ENCODE results near the gene SHROOM3. TPM values are rescaled to one million over a fixed set of nuclear protein-coding genes. Genes with fewer than 3 reads are reported as not detected.

SHROOM3 gene
- total and polyA plus RNA-seq, 2 donors (not counting 3 experiments of a cell fraction or from before 2014, with no cell fraction given): 2.7 to 6.7 TPM

DNA sequence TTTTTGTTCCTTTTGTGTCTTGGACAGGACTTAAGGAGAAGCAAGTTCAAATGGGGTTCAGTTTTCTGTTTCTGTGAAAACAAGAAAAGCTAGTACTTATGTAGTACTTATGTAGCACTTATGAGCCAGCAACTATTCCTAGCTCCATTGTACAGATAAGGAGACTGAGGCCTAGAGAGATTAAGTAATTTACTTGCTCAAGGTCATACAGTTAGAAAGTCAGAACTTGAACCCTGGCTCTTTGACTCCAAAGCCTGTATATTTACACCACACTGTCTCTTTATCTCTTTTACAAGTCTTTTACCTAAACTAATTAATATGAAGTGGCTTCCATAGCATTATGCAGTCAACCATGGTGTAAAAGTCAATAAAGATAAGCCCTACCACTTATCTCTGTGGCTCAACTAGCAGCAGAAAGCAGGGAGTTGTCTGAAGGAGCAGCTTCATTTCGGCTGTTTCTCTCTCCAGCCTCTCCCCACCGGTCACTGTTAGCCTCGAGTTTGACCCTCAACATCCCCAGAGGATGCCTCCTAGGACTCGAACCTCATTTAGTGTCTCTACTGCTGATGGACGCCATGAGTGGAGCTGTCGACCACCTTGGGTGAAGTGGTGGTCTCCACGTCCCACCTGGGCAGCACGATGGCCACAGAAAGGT lies 209.9 kb downstream of the SHROOM3 start:
- DNase-seq (ENCODE audit: low read depth, low spot score) (no peak), FAIRE-seq (no peak)
- TF ChIP-seq POLR2A (IDR thresholded peaks at IDR 0.05; ENCODE audit: low read depth, low read length) (no peak), MYC (IDR thresholded peaks at IDR 0.05; ENCODE audit: low read depth, low read length) (no peak), POLR2AphosphoS5 (IDR thresholded peaks at IDR 0.05; ENCODE audit: insufficient read depth, low read depth, low read length) (no peak)
- Histone ChIP-seq H3K9ac (replicated peaks; ENCODE audit: extremely low read depth, insufficient read depth, low read length) (no peak overlapping the region), H3K79me2 (ENCODE audit: control insufficient read depth, insufficient read depth, low read length) (peaks cover 23% of the 10 kb centered on the region), H3K27ac (ENCODE audit: insufficient read depth, low read depth, low read length) (no peak overlapping the region), H3K4me2 (ENCODE audit: insufficient read depth, low read length) (no peak overlapping the region), H3K9me3 (replicated peaks; ENCODE audit: control insufficient read depth, insufficient read depth, low read length) (no peaks in the 10 kb centered on the region), H2AFZ (ENCODE audit: low read depth, low read length) (no peak overlapping the region), H3K4me3 (replicated peaks in 1 of 3; ENCODE audit: insufficient read depth in 1 of 3, low read depth in 1 of 3, low read length in 3 of 3) (no peak overlapping the region), H3K9me1 (replicated peaks; ENCODE audit: control insufficient read depth, extremely low read depth, insufficient read depth, low read length) (no peaks in the 10 kb centered on the region), H3K27me3 (ENCODE audit: control insufficient read depth in 2 of 2, insufficient read depth in 2 of 2, low read length in 2 of 2) (no peaks in the 10 kb centered on the region), H3K4me1 (ENCODE audit: control insufficient read depth, extremely low read depth, insufficient read depth, low read length) (peaks cover 23% of the 10 kb centered on the region), H4K20me1 (replicated peaks; ENCODE audit: control insufficient read depth, extremely low read depth, insufficient read depth, low read length) (no peaks in the 10 kb centered on the region), H3K36me3 (ENCODE audit: control insufficient read depth in 2 of 2, extremely low read depth in 1 of 2, insufficient read depth in 2 of 2, low read length in 2 of 2) (no peaks in the 10 kb centered on the region)
- ChIA-PET CTCF (interaction anchor here (0.9 to 1.9 kb wide), 3 partner anchors 8 to 11 kb away, joined by 3 to 4 read pairs (median 3); no protein-coding TSS in a partner anchor), POLR2A (no interaction called here)
- dilution Hi-C loops (cut with MboI; ENCODE audit: extremely low pct_ligation_motif_present, low sequenced_read_pairs): no loop called here
- no TSS peak for BruUV-seq (replicated peaks)
- intact Hi-C loops (cut with micrococcal nuclease): no loop called here

DNA sequence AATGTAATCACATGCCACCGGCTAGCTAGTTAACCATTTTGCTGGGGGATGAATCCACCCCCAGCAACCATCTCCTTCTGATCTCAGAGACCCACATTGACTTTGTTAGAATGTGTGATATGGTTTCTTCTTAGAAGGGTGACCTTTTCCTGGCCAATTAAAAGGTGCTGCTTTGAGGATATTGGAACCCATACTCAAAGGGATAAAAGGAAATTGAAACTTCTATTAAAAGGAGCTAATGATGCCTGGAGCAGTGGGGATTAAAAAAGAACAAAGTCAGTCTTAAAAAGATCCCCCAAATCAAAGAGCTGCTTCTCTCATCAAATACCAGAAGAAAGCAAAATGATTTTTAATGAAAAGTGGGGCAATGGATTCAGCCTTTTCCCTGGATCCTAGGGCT lies 214.1 kb downstream of the SHROOM3 start:
- DNase-seq (ENCODE audit: low read depth, low spot score) (no peak), FAIRE-seq (no peak)
- Histone ChIP-seq H3K9ac (replicated peaks; ENCODE audit: extremely low read depth, insufficient read depth, low read length) (no peak overlapping the region), H4K20me1 (replicated peaks; ENCODE audit: control insufficient read depth, extremely low read depth, insufficient read depth, low read length) (no peaks in the 10 kb centered on the region), H3K79me2 (ENCODE audit: control insufficient read depth, insufficient read depth, low read length) (peaks cover 3% of the 10 kb centered on the region), H3K36me3 (ENCODE audit: control insufficient read depth in 2 of 2, extremely low read depth in 1 of 2, insufficient read depth in 2 of 2, low read length in 2 of 2) (no peaks in the 10 kb centered on the region), H3K4me2 (ENCODE audit: insufficient read depth, low read length) (no peak overlapping the region), H2AFZ (ENCODE audit: low read depth, low read length) (no peak overlapping the region), H3K9me1 (replicated peaks; ENCODE audit: control insufficient read depth, extremely low read depth, insufficient read depth, low read length) (no peaks in the 10 kb centered on the region), H3K4me3 (replicated peaks in 1 of 3; ENCODE audit: insufficient read depth in 1 of 3, low read depth in 1 of 3, low read length in 3 of 3) (no peak overlapping the region), H3K9me3 (replicated peaks; ENCODE audit: control insufficient read depth, insufficient read depth, low read length) (no peaks in the 10 kb centered on the region), H3K27ac (ENCODE audit: insufficient read depth, low read depth, low read length) (no peak overlapping the region), H3K27me3 (ENCODE audit: control insufficient read depth in 2 of 2, insufficient read depth in 2 of 2, low read length in 2 of 2) (no peaks in the 10 kb centered on the region), H3K4me1 (ENCODE audit: control insufficient read depth, extremely low read depth, insufficient read depth, low read length) (peaks cover 3% of the 10 kb centered on the region)
- no TSS peak for BruUV-seq (replicated peaks)
- intact Hi-C loops (cut with micrococcal nuclease): no loop called here
- CTCF ChIA-PET: interaction anchor here (1.2 kb wide), 1 partner anchor 22 kb away, joined by 3 read pairs; no protein-coding TSS in a partner anchor
- dilution Hi-C loops (cut with MboI; ENCODE audit: extremely low pct_ligation_motif_present, low sequenced_read_pairs): no loop called here
- POLR2A ChIA-PET: no interaction called here
- TF ChIP-seq JUN (IDR thresholded peaks at IDR 0.05; ENCODE audit: borderline replicate concordance, insufficient read depth, insufficient read length, low read depth) (no peak), POLR2AphosphoS5 (IDR thresholded peaks at IDR 0.05; ENCODE audit: insufficient read depth, low read depth, low read length) (no peak), FOS (IDR thresholded peaks at IDR 0.05; ENCODE audit: borderline replicate concordance, insufficient read depth, low read length) (no peak), GATA2 (IDR thresholded peaks at IDR 0.05; ENCODE audit: insufficient read depth, insufficient read length, low read depth, low read length) (no peak), POLR2A (IDR thresholded peaks at IDR 0.05; ENCODE audit: low read depth, low read length) (no peak), EZH2 (IDR thresholded peaks at IDR 0.05; ENCODE audit: borderline replicate concordance, low read depth, low read length, severe bottlenecking) (no peak), MYC (IDR thresholded peaks at IDR 0.05; ENCODE audit: low read depth, low read length) (no peak)
- TF ChIP-seq, protein P1, sequence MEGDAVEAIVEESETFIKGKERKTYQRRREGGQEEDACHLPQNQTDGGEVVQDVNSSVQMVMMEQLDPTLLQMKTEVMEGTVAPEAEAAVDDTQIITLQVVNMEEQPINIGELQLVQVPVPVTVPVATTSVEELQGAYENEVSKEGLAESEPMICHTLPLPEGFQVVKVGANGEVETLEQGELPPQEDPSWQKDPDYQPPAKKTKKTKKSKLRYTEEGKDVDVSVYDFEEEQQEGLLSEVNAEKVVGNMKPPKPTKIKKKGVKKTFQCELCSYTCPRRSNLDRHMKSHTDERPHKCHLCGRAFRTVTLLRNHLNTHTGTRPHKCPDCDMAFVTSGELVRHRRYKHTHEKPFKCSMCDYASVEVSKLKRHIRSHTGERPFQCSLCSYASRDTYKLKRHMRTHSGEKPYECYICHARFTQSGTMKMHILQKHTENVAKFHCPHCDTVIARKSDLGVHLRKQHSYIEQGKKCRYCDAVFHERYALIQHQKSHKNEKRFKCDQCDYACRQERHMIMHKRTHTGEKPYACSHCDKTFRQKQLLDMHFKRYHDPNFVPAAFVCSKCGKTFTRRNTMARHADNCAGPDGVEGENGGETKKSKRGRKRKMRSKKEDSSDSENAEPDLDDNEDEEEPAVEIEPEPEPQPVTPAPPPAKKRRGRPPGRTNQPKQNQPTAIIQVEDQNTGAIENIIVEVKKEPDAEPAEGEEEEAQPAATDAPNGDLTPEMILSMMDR (IDR thresholded peaks at IDR 0.05; ENCODE audit: extremely low read depth in 1 of 2, insufficient read depth in 1 of 2, low read depth in 1 of 2, low read length in 2 of 2): no peak
- TF ChIP-seq, protein P2, sequence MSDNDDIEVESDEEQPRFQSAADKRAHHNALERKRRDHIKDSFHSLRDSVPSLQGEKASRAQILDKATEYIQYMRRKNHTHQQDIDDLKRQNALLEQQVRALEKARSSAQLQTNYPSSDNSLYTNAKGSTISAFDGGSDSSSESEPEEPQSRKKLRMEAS (IDR thresholded peaks at IDR 0.05; ENCODE audit: insufficient read depth, insufficient read length): no peak

Measured in endothelial cell of umbilical vein (primary cell).